AG09309 (cell line): ENCODE measurements around the gene TRIM9.

Source experiments
- DNase-seq: peaks from one replicate; pipeline ENCODE4 v3.0.0-alpha.2; 2010; ENCODE audit warnings: low read depth
- H3K4me3 ChIP-seq: 2 replicates; pipeline ENCODE4 v1.5.1; 2011; ENCODE audit warnings: mild to moderate bottlenecking, low read depth, low read length, moderate library complexity; ENCODE audit not compliant: control insufficient read depth
- TF ChIP-seq, protein P1 (sequence below): IDR thresholded peaks from 2 replicates; pipeline ENCODE4 v1.5.1; 2011; ENCODE audit warnings: mild to moderate bottlenecking, low read depth, low read length, inconsistent platforms; ENCODE audit not compliant: insufficient read depth, control insufficient read depth; ENCODE audit errors: missing control alignments

TRIM9 gene

GRCh38 chr14:51018521-51018920 lies 76.4 kb downstream of the TRIM9 start:
- no peak overlapping the region for H3K4me3 ChIP-seq
- DNase-seq = no peak
- TF ChIP-seq, protein P1, sequence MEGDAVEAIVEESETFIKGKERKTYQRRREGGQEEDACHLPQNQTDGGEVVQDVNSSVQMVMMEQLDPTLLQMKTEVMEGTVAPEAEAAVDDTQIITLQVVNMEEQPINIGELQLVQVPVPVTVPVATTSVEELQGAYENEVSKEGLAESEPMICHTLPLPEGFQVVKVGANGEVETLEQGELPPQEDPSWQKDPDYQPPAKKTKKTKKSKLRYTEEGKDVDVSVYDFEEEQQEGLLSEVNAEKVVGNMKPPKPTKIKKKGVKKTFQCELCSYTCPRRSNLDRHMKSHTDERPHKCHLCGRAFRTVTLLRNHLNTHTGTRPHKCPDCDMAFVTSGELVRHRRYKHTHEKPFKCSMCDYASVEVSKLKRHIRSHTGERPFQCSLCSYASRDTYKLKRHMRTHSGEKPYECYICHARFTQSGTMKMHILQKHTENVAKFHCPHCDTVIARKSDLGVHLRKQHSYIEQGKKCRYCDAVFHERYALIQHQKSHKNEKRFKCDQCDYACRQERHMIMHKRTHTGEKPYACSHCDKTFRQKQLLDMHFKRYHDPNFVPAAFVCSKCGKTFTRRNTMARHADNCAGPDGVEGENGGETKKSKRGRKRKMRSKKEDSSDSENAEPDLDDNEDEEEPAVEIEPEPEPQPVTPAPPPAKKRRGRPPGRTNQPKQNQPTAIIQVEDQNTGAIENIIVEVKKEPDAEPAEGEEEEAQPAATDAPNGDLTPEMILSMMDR = no peak

- H3K4me3 ChIP-seq = no peak overlapping the region
- TF ChIP-seq, protein P1 = no peak
- DNase-seq = no peak
Observed at GRCh38 chr14:51014625-51015024, 80.3 kb downstream of the TRIM9 start.

- TF ChIP-seq, protein P1 = no peak
- peak; percentile 99 for DNase-seq
- H3K4me3 ChIP-seq = no peak overlapping the region
Observed at GRCh38 chr14:51014086-51014485, 80.8 kb downstream of the TRIM9 start.

- TF ChIP-seq, protein P1 = no peak
- DNase-seq = no peak
- H3K4me3 ChIP-seq = no peak overlapping the region
Observed at GRCh38 chr14:51012055-51012454, 82.8 kb downstream of the TRIM9 start.

DNA sequence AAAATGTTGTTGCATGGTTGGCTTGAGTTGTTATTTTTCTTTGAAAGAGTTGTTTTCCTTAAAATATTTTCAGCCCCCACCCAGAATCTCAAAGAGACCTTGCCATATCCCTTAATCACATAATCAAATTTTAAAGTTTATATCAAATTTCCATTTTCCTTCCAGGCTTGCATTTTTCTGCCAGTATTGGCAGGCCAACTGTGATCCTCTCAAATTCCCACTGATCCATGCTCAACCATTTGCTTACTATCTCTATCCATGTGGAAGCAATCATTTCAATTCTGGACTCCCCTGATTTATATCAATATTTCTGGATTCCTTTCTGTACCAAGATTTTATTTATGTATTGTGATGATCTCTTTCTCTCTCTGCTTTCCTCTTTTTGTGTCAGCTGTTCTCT lies 86.5 kb downstream of the TRIM9 start:
- no peak for DNase-seq
- no peak overlapping the region for H3K4me3 ChIP-seq
- TF ChIP-seq, protein P1 = no peak

DNA sequence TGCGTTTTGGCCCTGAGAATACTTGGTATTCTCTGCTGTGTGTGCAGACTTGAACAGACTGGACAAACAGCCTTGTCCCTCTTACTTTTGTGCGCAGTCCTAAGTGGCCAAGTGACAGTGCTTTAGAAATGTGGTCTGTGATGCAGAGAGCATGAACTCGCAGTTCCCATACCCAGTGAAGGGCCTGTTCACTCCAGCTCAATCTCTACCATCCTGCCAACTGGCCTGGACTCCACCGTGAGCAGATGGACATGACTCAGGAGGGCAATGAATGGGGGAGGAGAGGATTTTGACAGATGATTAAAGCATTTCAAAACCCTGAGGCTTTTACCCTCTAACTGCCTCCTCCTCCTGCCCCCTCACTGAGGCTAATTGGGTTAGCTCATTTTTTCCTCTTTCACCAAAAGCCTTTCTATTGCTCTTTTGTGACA lies 88.1 kb downstream of the TRIM9 start:
- peak; percentile 75 for DNase-seq
- TF ChIP-seq, protein P1 = no peak

GRCh38 chr14:51006324-51006723 lies 88.6 kb downstream of the TRIM9 start:
- H3K4me3 ChIP-seq = no peak overlapping the region
- TF ChIP-seq, protein P1 = no peak
- DNase-seq = no peak

More for the DNA sequence above, 88.1 kb downstream of the TRIM9 start:
- no peak overlapping the region for H3K4me3 ChIP-seq
